GM18502 (cell line): ENCODE data around the gene CD27.

ENCODE experiments used
- ATAC-seq: cut with Tn5 transposase; IDR thresholded peaks from one replicate; pipeline ENCODE4 v1.9.1; 2021; ENCODE audit warnings: mild to moderate bottlenecking; ENCODE audit not compliant: unreplicated experiment, poor library complexity

Gene CD27

DNA sequence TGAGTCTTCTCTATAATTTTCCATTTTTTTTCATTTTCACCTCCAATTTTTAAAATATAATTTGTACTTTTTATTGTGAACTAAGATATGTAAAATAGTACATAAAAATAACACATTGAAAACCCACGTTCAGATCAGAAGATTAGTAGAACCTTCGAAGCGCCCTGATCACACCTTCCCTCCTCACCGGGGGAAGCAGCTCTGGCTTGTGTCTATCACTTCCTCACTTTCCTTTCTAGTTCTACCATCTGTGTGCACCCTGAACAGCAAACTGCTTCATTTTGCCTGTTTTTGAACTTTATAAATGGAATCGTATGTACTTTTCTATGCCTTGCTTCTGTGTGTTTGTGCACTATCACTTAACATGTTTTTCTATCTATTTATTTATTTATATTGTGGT is 11.8 kb upstream of the CD27 start:
- no peak for ATAC-seq

DNA sequence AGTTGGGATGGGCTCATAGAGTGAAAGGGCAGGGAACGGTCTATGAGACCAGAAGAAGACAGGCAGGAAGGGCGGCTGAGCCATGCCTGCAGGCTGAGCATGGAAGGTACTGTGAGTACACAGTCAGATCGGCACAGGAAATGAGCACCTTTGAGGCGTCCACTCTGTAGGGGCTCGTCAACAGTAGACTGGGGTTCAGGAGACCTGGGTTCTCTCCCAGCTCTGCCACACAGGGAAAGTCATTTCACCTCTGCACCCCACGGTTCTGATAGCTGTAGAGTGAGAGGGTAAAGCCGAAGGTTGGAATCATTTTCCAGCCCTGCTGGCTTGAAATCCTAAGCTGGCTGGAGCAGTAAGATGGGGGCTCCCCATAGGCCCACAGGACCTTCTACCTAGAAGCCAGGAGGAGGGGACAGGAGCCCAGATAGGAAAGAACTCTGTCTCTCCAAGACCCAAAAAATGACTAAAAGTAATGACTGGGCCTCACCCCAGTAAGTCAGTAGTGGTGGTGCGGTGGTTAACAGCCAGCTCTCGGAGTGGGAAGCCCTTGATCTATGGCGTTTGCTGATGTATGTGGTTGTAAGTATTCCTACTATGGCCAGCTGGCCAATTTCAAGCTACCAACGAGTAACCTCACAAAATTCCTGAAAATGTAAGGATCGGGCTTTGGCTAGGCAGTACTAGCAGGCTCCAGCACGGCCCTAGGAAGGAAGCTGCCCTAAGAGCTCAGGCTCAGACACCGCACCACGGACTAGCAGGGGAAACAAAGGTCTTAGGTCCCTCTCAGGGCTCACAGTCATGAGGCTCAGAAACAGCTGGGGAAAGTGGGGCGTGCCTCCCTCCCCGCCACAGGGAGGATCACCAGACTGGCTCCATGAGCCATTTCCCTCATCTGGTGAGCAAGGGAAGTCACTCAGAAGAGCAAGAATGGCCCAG is 10.3 kb upstream of the CD27 start:
- ATAC-seq, result no peak

DNA sequence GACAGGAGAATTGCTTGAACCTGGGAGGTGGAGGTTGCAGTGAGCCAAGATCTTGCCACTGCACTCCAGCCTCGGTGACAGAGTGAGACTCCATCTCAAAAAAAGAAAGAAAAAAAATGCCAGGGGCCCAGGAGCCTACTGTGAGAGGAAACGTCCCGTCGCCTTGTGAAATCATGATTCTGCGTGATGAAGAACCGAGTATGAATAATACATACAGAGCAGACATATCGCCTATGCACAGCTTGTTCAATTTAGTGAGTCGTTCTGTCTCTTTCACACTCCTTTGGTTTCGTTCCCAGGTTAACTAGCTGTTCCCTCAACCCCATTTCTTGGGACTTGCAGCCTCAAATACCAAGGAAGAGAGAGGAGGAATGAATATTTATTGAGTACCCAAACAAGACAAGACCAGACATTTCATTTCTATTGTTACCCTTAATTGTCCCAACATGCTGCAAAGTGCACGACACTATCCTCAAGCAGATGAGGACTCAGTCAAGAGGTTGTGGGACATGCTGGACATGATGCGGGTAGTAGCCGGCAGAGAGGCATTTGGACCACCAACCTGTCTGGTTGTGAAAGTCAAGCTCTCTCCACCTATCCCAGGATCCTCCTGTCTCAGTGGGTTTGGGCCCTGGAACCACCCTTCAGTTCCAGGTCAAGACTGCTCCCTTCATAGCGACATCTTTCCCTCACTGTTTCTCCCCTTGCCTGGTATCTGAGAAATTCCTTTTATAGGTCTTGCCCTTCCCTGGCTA is 8.6 kb upstream of the CD27 start:
- no peak for ATAC-seq

DNA sequence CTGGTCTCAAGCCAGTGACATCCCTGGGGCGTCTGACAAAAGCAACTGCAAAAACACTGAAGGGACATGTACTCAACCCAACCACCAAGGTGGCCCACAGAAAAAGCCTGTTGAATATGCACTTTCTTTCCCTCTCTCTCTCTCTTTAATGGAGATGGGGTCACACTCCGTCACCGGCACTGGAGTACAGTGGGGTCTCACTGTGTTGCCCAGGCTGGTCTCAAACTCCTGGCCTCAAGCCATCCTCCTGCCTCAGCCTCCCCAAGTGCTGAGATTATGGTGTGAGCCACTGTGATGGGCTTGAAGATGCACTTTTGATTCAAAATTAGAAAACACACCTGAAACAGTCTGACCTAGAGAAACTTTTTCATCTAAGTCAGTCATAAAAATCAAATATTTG is 7.2 kb upstream of the CD27 start:
- ATAC-seq, result no peak

DNA sequence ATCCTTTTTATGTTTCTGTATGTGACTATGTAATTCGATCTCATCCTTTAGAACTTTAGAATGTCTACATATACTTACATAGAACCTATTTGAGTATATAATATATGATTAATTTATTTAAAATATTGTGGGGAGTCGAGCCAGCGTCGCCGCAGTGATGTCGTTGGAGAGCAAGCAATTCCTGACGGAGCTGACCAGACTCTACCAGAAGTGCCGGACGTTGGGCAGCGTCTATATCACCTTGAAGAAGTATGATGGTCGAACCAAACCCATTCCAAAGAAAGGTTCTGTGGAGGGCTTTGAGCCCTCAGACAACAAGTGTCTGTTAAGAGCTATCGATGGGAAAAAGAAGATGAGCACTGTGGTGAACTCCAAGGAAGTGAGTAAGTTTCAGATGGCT is 6.4 kb upstream of the CD27 start:
- ATAC-seq, result no peak

DNA sequence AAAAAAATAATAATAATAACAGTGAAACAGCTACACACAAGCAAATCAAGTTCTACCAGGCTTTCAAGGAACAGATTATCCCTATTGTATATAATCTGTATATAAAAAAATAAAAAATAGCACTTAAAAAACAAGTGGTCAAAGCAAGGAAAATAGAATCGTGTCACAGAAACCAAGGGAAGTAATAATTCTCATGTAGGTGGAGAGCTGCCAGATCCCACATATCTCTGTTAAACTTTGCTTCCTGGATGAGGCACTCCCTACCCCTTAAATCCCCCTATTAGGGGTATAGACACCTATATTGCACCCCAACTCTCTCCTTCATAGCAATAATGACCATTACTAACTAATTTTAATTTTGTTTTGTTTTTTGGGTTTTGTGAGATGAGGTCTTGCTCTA is 4.4 kb upstream of the CD27 start:
- no peak for ATAC-seq

DNA sequence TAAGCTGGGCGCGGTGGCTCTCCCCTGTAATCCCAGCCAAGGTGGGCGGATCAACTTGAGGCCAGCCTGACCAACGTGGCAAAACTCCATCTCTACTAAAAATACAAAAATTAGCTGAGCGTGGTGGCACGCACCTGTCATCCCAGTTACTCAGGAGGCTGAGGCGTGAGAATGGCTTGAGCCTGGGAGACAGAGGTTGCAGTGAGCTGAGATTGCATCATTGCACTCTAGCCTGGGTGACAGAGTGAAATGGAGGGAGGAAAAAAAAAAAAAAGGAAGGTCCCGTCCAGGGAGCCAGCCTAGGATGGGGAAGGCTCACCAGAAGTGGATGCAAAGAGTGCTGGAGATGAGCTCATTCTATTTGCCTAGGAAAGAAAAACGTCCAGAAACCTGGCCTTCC is 1.9 kb upstream of the CD27 start:
- ATAC-seq, result no peak

DNA sequence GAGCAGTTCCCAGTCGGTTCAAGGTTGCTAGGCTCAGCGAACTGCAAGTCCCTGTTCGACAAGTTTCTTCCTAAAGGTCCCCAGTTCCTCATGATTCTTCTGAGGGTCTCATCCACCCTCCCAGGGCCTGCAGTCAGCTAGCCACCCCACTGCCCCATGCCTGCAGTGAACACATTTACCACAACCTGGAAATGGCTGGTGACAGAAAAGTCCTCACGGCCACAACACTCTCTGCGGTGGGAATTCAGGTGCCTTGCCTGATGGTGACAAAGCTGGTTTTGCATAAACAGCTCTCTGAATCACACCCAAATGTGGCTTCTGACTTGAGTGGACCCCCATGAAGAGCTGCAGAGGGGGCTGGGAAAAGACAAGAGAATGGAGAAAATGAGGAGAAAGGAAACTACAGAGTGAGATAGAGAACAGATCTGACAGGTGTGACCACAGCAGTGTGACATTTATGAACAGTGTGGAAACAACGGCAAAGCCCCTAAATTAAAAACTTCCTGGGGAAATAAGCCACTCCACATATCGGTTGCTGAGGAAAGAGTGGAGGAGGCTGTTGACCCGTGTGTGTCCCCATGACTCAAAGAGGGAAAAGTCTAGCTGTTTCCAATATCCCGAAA is 1.3 kb upstream of the CD27 start:
- no peak for ATAC-seq

DNA sequence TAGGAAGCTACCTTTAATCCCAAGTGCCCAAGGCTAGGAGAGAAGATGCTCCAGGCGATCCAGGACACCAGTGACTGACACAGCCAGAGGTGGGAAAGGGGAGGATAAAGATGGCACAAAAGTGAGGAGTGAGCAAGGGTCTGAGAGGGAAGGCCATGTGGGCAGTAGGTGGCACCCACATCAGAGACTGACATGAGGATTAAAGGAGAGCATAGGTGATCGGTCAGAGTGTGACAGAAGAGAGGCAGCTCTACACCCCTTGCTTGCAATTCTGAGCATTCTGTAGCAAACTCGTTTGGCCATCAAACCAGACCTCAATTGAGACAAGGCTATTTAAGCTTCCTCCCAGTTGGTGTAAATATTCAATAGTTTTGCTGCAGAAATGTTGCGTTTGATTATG is 724 bp upstream of the CD27 start:
- no peak for ATAC-seq

DNA sequence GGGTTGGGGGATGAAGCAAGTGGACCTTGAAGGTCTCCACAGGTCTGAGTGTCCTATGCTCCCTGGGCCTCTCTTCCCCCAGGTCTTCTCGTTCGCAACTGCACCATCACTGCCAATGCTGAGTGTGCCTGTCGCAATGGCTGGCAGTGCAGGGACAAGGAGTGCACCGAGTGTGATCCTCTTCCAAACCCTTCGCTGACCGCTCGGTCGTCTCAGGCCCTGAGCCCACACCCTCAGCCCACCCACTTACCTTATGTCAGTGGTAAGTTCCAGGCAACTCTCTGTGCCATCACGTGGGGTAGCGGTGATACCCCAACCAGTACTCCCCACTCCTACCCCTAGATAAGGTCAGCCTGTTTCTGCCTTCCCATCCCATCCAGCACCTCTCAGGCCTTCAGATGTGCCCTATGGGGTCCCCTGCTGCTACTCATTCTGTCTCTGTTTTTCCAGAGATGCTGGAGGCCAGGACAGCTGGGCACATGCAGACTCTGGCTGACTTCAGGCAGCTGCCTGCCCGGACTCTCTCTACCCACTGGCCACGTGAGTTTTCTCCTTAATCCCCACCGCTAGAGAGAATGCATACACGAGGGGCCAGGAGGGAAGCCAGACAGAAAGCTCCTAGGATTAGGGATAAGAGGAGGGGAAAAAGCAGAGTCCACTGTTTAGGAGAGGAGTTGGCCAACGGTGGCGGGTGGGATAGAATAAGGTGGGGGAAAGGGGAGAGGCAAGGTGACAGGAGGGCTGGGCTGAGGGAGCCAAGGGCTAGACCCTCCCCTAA is 5.5 kb downstream of the CD27 start:
- ATAC-seq, result no peak

DNA sequence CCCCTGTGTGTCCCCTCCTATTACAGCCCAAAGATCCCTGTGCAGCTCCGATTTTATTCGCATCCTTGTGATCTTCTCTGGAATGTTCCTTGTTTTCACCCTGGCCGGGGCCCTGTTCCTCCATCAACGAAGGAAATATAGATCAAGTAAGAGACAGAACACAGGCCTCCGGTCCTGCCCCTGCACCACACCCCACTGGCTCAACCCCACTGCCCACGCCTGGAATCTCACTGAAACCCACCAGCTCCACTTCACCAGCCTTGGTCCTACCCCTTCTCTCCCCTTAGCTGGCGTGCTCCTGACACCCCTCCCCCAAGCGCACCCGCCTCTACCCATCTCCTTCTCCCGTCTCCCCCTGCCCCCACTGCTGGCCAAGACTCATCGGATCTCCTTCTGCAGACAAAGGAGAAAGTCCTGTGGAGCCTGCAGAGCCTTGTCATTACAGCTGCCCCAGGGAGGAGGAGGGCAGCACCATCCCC is 6.2 kb downstream of the CD27 start:
- no peak for ATAC-seq

DNA sequence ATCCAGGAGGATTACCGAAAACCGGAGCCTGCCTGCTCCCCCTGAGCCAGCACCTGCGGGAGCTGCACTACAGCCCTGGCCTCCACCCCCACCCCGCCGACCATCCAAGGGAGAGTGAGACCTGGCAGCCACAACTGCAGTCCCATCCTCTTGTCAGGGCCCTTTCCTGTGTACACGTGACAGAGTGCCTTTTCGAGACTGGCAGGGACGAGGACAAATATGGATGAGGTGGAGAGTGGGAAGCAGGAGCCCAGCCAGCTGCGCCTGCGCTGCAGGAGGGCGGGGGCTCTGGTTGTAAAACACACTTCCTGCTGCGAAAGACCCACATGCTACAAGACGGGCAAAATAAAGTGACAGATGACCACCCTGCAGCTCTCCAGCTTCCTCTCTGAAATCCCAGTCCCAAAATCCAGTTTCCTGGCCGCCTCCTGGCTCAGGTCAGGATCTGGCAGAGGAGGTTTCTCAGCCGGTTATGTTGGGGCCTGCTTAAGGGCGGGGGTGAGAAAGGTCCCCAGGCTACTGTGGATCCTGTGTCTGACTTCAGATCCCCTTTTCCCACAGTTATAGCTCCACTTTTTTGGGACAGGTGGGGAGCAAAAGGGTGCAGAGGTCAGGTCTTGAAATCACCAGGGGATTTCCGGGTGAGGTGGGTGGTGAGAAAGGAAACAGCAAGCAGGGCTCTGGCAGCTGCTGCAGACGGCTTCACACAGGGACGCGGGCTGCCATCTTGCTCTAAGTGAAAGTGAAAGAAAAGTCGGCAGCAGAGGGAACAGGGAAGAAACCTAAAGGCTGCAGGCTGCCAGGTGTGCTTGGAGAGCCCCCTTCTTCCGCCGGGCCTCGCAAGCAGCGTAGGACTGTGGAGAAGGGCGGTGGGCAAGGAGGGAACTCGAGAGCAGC is 6.8 kb downstream of the CD27 start, which contains the start of gene TAPBPL:
TSS of gene TAPBPL (plus strand) at position 695 of the 897 bp plus-strand sequence. CDS start 207 bp downstream, outside the sequence.
- peak; percentile 68 for ATAC-seq

DNA sequence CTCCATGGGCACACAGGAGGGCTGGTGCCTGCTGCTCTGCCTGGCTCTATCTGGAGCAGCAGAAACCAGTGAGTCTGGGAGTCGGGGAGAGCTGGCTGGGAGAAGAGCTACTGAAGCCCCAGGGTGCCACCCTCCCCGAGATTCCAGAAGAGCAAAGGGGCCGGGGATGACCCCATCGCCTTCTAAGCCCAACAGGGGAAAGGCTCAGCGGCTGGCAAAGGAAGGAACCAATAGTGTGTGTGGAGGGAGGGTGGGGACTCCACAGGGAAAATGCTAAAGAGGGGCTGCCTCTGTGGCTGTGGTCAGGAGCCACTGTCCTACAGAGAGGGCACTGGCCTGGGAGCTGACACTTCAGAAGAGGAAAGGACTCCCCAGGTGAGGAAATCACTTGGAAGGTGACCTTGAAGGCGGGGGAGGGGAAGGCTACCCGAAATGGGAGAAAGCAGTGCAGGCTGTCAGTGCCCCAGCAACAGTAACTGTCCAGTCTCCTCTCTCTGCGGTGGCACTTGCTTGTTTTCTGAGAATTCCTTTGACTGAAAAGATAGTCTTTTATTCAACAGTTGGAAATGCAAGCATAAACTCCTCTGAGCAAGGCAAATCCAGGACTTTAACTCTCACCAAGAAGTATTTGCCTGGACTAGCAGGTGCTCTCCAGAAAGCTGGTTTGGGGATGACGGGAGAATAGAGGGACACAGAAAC is 7.6 kb downstream of the CD27 start:
- no peak for ATAC-seq

DNA sequence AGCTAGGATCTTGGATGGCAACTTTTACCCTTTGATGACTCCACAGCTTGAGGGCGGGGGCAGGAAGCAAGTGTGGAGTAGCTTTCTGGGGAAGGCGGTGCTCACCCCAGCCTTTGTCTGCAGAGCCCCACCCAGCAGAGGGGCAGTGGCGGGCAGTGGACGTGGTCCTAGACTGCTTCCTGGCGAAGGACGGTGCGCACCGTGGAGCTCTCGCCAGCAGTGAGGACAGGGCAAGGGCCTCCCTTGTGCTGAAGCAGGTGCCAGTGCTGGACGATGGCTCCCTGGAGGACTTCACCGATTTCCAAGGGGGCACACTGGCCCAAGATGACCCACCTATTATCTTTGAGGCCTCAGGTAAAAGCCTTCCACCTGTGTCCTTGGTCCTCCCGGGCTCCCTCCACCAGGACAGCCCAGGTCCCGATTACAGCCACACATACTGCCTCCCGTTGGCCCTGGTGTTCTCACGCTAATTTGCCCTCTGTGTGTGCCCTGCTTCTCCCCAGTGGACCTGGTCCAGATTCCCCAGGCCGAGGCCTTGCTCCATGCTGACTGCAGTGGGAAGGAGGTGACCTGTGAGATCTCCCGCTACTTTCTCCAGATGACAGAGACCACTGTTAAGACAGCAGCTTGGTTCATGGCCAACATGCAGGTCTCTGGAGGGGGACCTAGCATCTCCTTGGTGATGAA is 8.3 kb downstream of the CD27 start:
- no peak for ATAC-seq

DNA sequence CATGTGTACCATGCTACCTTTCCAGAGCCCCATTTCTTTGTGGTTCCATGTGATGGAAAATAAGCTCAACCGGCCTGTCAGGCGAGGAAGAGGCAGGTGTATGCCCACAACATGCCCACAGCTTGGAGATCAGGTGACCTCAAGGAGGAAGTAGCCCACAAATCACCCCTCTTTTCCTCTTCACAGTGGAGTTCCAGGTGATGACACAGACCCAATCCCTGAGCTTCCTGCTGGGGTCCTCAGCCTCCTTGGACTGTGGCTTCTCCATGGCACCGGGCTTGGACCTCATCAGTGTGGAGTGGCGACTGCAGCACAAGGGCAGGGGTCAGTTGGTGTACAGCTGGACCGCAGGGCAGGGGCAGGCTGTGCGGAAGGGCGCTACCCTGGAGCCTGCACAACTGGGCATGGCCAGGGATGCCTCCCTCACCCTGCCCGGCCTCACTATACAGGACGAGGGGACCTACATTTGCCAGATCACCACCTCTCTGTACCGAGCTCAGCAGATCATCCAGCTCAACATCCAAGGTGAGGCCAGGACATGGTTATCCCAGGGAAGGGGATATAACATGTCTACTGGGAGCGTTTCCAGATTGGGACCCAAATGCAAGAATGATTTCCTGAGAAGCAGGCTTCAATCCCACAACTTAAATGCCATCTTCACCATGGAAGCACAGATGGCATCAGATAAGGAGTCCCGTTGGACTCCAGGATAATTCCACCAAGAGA is 12.6 kb downstream of the CD27 start:
- no peak for ATAC-seq

DNA sequence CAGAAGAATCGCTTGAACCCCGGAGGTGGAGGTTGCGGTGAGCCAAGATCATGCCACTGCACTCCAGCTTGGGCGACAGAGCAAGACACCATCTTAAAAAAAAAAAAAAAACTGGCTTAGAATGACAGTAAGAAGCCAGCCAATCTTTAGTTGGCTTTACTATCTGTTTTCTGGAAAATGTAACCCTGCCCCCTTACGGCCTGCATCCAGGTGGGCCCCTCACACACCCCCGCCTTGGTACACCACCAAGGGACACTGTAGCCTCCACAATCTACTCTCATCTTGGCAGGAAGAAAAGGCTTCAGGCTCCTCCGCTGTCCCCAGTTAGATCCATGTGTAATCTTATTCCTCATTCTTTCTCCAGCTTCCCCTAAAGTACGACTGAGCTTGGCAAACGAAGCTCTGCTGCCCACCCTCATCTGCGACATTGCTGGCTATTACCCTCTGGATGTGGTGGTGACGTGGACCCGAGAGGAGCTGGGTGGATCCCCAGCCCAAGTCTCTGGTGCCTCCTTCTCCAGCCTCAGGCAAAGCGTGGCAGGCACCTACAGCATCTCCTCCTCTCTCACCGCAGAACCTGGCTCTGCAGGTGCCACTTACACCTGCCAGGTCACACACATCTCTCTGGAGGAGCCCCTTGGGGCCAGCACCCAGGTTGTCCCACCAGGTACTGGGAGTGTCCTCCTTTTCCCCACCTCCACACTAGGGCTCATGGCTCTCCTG is 13.7 kb downstream of the CD27 start:
- ATAC-seq, result no peak

DNA sequence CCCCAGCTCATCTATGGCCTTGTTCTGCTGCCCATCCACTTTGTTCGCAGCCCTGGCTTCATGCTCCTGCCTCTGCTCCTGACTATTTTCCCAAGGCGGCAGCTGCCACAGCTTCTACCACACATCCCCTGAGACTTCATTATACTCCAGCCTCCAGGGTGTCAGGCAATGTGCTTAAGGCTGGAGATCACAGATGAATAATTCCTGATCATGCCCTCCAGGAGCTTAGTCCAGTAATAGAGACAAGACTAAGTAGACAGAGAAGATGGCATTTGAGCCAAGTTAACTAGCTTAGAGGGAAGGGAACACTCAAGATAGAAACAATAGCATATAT is 14.2 kb downstream of the CD27 start:
- ATAC-seq, result no peak
